K562 (cell line): ENCODE results near the gene SLC24A2. TPM values are rescaled to one million over a fixed set of nuclear protein-coding genes. Genes with fewer than 3 reads are reported as not detected.

Source experiments
- C11orf30 ChIP-seq: fragments of 450-650 bp; IDR thresholded peaks from 2 replicates; pipeline ENCODE4 v1.6.1; 2016; ENCODE audit warnings: low read depth, mild to moderate bottlenecking
- CCNT2 ChIP-seq: IDR thresholded peaks from 2 replicates; pipeline ENCODE4 v1.6.1; 2011; ENCODE audit warnings: borderline replicate concordance, low read depth, mild to moderate bottlenecking, moderate library complexity, mixed read lengths, low read length; ENCODE audit not compliant: insufficient read length; ENCODE audit errors: extremely low read depth
- E2F3 ChIP-seq: fragments of 250-450 bp; sonication (Bioruptor Pico); IDR thresholded peaks from 2 replicates; pipeline ENCODE4 v1.4.0; 2020; ENCODE audit warnings: mild to moderate bottlenecking
- FOXK2 ChIP-seq, 2 experiments: fragments of 450-650 bp; IDR thresholded peaks in 1 of 2; conservative IDR thresholded peaks in 1 of 2; 2 replicates each; pipeline ENCODE4 v1.6.1; 2016; ENCODE audit warnings: low read depth in 2 of 2, mild to moderate bottlenecking in 1 of 2
- FOXM1 ChIP-seq, 2 experiments: fragments of 450-650 bp in 1 of 2; sonication (generic) in 1 of 2; formaldehyde crosslinking in 1 of 2; IDR thresholded peaks; 2 replicates each; pipeline versions ENCODE4 v1.6.1 to v1.9.0; 2017 to 2022; ENCODE audit warnings: low read depth in 2 of 2, mild to moderate bottlenecking in 2 of 2, missing genetic modification reagents in 1 of 2, moderate library complexity in 1 of 2
- KAT2B ChIP-seq: IDR thresholded peaks from one replicate; pipeline ENCODE4 v1.6.1; 2012; ENCODE audit warnings: low read depth, mild to moderate bottlenecking, control low read depth, inconsistent platforms, low read length, moderate library complexity
- MCM3 ChIP-seq: fragments of 450-650 bp; IDR thresholded peaks from 2 replicates; pipeline ENCODE4 v1.6.1; 2016
- NCOA6 ChIP-seq: fragments of 450-650 bp; IDR thresholded peaks from 2 replicates; pipeline ENCODE4 v1.6.1; 2017; ENCODE audit warnings: mild to moderate bottlenecking
- POLR2G ChIP-seq: fragments of 200-400 bp; formaldehyde crosslinking; IDR thresholded peaks from 2 replicates; pipeline ENCODE4 v1.6.1; 2017; ENCODE audit warnings: low read depth, mild to moderate bottlenecking, antibody characterized with exemption, low read length, moderate library complexity
- SIN3A ChIP-seq, 2 experiments: fragments of 150-350 bp in 1 of 2; IDR thresholded peaks; 2 replicates each; pipeline ENCODE4 v1.6.1; 2011 to 2016; ENCODE audit warnings: borderline replicate concordance in 2 of 2, low read depth in 2 of 2, low read length in 2 of 2, mild to moderate bottlenecking in 2 of 2, moderate library complexity in 2 of 2; ENCODE audit not compliant: control insufficient read depth in 1 of 2
- SMARCA4 ChIP-seq: fragments of 450-650 bp; IDR thresholded peaks from 2 replicates; pipeline ENCODE4 v1.6.1; 2016
- TAL1 ChIP-seq: fragments of 450-650 bp; IDR thresholded peaks from 2 replicates; pipeline ENCODE4 v1.6.1; 2016; ENCODE audit warnings: mild to moderate bottlenecking
- TRIM28 ChIP-seq: fragments of 450-650 bp; IDR thresholded peaks from 2 replicates; pipeline ENCODE4 v1.6.1; 2017
- ZNF146 ChIP-seq: IDR thresholded peaks from one replicate; pipeline ENCODE4 v1.6.1; 2018; ENCODE audit warnings: missing compliant biosample characterization; ENCODE audit not compliant: unreplicated experiment
- polyA plus RNA-seq, 8 experiments: library from polyadenylated mRNA; depleted of rRNA in 4 of 8; stranded (reverse) in 5 of 8; unstranded in 3 of 8; fragments of >200 nt; fragmentation: Nextera tagmentation in 2 of 8; fragmentation: Illumina TruSeq in 1 of 8; extraction: Ambion mirVana in 2 of 8; extraction: Trizol in 1 of 8; gene quantifications; 2 replicates each; pipeline versions ENCODE4 v1.2.1 to v1.2.3, GENCODE V29; 2011 to 2014; ENCODE audit warnings: inconsistent platforms in 1 of 8, missing spikeins in 1 of 8
- total RNA-seq, 7 experiments: library from RNA; depleted of rRNA in 6 of 7; stranded (reverse); fragments of >200 nt in 6 of 7; fragmentation: Illumina TruSeq in 2 of 7; extraction: Trizol in 2 of 7; gene quantifications; 2 replicates each; pipeline versions ENCODE4 v1.2.1 to v1.2.3, GENCODE V29; 2011 to 2021; ENCODE audit warnings: low replicate concordance in 1 of 7
- TF ChIP-seq, protein P1 (sequence below): conservative IDR thresholded peaks from 2 replicates; pipeline ENCODE4 v1.6.1; 2011; ENCODE audit warnings: low read depth, mild to moderate bottlenecking, low read length; ENCODE audit not compliant: control insufficient read depth
- TF ChIP-seq, protein P2 (sequence below): fragments of 250-450 bp; sonication (Bioruptor Pico); IDR thresholded peaks from 2 replicates; pipeline ENCODE4 v1.5.0; 2022; ENCODE audit warnings: mild to moderate bottlenecking
- TF ChIP-seq, protein P3 (sequence below): fragments of 250-450 bp; sonication (Bioruptor Pico); IDR thresholded peaks from 2 replicates; pipeline ENCODE4 v1.8.0; 2021; ENCODE audit warnings: borderline replicate concordance, mild to moderate bottlenecking, moderate library complexity; ENCODE audit not compliant: poor library complexity, severe bottlenecking
- TF ChIP-seq, protein P4 (sequence below): fragments of 200-800 bp; sonication (Bioruptor generic); IDR thresholded peaks from 2 replicates; pipeline ENCODE4 v1.6.1; 2016; ENCODE audit warnings: missing genetic modification characterization, missing compliant biosample characterization

The SLC24A2 gene
- total and polyA plus RNA-seq, 9 of the 15 experiments (the other 6 are each of a cell fraction or from before 2014, with no cell fraction given), result 0.04 to 0.40 (median 0.09) TPM

DNA sequence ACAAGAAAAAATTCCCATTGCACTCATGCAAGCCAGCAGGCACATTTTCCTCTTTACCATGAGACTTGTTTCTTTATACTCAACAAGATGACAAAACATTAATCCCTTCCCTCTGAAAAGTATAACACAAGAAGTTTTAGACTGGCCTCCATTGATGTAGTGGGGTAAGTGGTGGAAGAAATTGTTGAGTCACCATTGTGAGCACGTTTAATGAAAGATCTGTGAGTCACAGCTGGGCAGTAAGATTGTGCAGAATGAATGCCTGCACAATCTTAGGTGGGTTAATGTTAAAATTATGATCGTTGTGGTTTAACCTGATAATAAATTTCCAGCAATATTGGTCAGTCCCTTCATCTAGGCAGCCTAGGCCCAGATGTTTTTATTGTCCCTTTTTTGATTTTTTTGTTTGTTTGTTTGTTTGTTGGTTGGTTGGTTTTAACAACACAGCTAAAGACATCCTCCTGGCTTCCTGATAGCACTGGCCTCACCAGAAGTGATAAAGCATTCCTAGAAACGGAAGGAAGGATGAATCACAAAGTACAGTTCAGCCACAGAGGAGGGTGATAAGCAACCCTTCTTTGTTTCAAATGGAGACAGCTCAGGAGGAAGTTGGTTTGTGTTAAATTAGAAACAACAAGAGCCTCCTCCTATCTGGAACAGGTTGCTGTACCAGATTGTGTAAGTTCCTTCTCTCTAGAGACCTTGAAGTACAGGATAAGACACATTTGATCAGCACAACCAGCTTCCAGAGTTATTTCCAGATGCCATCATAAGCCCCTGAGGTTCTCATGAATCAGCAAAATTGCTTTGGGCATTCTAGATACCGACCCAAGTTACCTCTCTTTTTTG lies 40.3 kb downstream of the SLC24A2 start (continued):
- TF ChIP-seq ZNF146 (CRISPR knock-in tag) (no peak), POLR2G (no peak), TAL1 (peak; percentile 89), KAT2B (no peak), C11orf30 (peak; percentile 96), CCNT2 (peak; percentile 76), FOXK2 (conservative IDR thresholded peaks at IDR 0.05 in 1 of 2, IDR thresholded peaks at IDR 0.05 in 1 of 2; ENCODE audit: low read depth in 2 of 2) (peak in 1 of 2 experiments; percentile 69; a peak in 2 of 4 replicates), E2F3 (CRISPR knock-in tag) (no peak), FOXM1 (IDR thresholded peaks at IDR 0.05; ENCODE audit: low read depth) (peak; percentile 78), FOXM1 (CRISPR knock-in tag; IDR thresholded peaks at IDR 0.05; ENCODE audit: low read depth) (no peak), NCOA6 (no peak), MCM3 (no peak), TRIM28 (no peak), SMARCA4 (peak; percentile 92), SIN3A (IDR thresholded peaks at IDR 0.05; ENCODE audit: borderline replicate concordance in 2 of 2, control insufficient read depth in 1 of 2, low read depth in 2 of 2, low read length in 2 of 2) (no peak)
- TF ChIP-seq, protein P1, sequence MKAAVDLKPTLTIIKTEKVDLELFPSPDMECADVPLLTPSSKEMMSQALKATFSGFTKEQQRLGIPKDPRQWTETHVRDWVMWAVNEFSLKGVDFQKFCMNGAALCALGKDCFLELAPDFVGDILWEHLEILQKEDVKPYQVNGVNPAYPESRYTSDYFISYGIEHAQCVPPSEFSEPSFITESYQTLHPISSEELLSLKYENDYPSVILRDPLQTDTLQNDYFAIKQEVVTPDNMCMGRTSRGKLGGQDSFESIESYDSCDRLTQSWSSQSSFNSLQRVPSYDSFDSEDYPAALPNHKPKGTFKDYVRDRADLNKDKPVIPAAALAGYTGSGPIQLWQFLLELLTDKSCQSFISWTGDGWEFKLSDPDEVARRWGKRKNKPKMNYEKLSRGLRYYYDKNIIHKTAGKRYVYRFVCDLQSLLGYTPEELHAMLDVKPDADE, result no peak
- TF ChIP-seq, protein P2, sequence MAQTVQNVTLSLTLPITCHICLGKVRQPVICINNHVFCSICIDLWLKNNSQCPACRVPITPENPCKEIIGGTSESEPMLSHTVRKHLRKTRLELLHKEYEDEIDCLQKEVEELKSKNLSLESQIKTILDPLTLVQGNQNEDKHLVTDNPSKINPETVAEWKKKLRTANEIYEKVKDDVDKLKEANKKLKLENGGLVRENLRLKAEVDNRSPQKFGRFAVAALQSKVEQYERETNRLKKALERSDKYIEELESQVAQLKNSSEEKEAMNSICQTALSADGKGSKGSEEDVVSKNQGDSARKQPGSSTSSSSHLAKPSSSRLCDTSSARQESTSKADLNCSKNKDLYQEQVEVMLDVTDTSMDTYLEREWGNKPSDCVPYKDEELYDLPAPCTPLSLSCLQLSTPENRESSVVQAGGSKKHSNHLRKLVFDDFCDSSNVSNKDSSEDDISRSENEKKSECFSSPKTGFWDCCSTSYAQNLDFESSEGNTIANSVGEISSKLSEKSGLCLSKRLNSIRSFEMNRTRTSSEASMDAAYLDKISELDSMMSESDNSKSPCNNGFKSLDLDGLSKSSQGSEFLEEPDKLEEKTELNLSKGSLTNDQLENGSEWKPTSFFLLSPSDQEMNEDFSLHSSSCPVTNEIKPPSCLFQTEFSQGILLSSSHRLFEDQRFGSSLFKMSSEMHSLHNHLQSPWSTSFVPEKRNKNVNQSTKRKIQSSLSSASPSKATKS (CRISPR knock-in tag), result no peak
- TF ChIP-seq, protein P3, sequence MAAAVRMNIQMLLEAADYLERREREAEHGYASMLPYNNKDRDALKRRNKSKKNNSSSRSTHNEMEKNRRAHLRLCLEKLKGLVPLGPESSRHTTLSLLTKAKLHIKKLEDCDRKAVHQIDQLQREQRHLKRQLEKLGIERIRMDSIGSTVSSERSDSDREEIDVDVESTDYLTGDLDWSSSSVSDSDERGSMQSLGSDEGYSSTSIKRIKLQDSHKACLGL (CRISPR knock-in tag), result no peak
- TF ChIP-seq, protein P4, sequence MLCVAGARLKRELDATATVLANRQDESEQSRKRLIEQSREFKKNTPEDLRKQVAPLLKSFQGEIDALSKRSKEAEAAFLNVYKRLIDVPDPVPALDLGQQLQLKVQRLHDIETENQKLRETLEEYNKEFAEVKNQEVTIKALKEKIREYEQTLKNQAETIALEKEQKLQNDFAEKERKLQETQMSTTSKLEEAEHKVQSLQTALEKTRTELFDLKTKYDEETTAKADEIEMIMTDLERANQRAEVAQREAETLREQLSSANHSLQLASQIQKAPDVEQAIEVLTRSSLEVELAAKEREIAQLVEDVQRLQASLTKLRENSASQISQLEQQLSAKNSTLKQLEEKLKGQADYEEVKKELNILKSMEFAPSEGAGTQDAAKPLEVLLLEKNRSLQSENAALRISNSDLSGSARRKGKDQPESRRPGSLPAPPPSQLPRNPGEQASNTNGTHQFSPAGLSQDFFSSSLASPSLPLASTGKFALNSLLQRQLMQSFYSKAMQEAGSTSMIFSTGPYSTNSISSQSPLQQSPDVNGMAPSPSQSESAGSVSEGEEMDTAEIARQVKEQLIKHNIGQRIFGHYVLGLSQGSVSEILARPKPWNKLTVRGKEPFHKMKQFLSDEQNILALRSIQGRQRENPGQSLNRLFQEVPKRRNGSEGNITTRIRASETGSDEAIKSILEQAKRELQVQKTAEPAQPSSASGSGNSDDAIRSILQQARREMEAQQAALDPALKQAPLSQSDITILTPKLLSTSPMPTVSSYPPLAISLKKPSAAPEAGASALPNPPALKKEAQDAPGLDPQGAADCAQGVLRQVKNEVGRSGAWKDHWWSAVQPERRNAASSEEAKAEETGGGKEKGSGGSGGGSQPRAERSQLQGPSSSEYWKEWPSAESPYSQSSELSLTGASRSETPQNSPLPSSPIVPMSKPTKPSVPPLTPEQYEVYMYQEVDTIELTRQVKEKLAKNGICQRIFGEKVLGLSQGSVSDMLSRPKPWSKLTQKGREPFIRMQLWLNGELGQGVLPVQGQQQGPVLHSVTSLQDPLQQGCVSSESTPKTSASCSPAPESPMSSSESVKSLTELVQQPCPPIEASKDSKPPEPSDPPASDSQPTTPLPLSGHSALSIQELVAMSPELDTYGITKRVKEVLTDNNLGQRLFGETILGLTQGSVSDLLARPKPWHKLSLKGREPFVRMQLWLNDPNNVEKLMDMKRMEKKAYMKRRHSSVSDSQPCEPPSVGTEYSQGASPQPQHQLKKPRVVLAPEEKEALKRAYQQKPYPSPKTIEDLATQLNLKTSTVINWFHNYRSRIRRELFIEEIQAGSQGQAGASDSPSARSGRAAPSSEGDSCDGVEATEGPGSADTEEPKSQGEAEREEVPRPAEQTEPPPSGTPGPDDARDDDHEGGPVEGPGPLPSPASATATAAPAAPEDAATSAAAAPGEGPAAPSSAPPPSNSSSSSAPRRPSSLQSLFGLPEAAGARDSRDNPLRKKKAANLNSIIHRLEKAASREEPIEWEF (CRISPR knock-in tag), result 0 out of 2 replicates have a peak, but pooled peaks have one; percentile 14
